Common myeloid progenitor, CD34-positive (primary cell): ENCODE data around the gene NRDC.

Experiments
- CTCF ChIA-PET: fragments of 350-600 bp; sonication (Branson Sonifier 250); formaldehyde crosslinking; loops from one replicate; lab custom pipeline; 2021; ENCODE audit warnings: antibody characterized with exemption; lab: Charles Lee
- POLR2A ChIA-PET: fragments of 350-600 bp; sonication (Branson Sonifier 250); formaldehyde crosslinking; loops from one replicate; lab custom pipeline; 2021; ENCODE audit warnings: antibody characterized with exemption; lab: Charles Lee
- DNase-seq, 3 donors: peaks; one replicate each; pipeline versions ENCODE4 v3.0.0 to v3.0.0-alpha.2; 2013
- H3K27ac ChIP-seq, 2 experiments: 1 replicate in 1 of 2; 2 replicates in 1 of 2; pipeline ENCODE4 v1.7.0; 2013; ENCODE audit warnings: inconsistent platforms in 2 of 2, low read length in 2 of 2, mild to moderate bottlenecking in 2 of 2, low read depth in 1 of 2, moderate library complexity in 1 of 2; ENCODE audit not compliant: severe bottlenecking in 2 of 2, insufficient read depth in 1 of 2, poor library complexity in 1 of 2
- H3K27me3 ChIP-seq, 5 experiments: replicated peaks in 2 of 5; 1 replicate in 3 of 5; 2 replicates in 2 of 5; pipeline versions ENCODE4 v1.6.1 to v1.7.0; 2013; ENCODE audit warnings: low read length in 4 of 5, mild to moderate bottlenecking in 2 of 5, moderate library complexity in 2 of 5, inconsistent platforms in 1 of 5; ENCODE audit not compliant: insufficient read depth in 5 of 5, control insufficient read depth in 4 of 5
- H3K36me3 ChIP-seq, 4 experiments: 1 replicate in 2 of 4; 2 replicates in 2 of 4; pipeline versions ENCODE4 v1.6.1 to v1.7.0; 2013; ENCODE audit warnings: low read length in 3 of 4, control low read depth in 1 of 4, mild to moderate bottlenecking in 1 of 4; ENCODE audit not compliant: control insufficient read depth in 4 of 4, insufficient read depth in 4 of 4
- H3K4me1 ChIP-seq, 4 experiments: 1 replicate in 3 of 4; 2 replicates in 1 of 4; pipeline versions ENCODE4 v1.6.1 to v1.7.1; 2013; ENCODE audit warnings: low read length in 3 of 4, mild to moderate bottlenecking in 3 of 4, control low read depth in 1 of 4, inconsistent platforms in 1 of 4, moderate library complexity in 1 of 4; ENCODE audit not compliant: control insufficient read depth in 4 of 4, insufficient read depth in 4 of 4; ENCODE audit errors: control extremely low read depth in 1 of 4
- H3K4me3 ChIP-seq, 7 experiments: 1 replicate in 4 of 7; 2 replicates in 3 of 7; pipeline versions ENCODE4 v1.5.1 to v1.7.0; 2013; ENCODE audit warnings: mild to moderate bottlenecking in 7 of 7, low read length in 6 of 7, moderate library complexity in 6 of 7, inconsistent platforms in 2 of 7, low read depth in 2 of 7, control low read depth in 1 of 7; ENCODE audit not compliant: insufficient read depth in 4 of 7, control insufficient read depth in 1 of 7; ENCODE audit errors: extremely low read depth in 1 of 7
- H3K9me3 ChIP-seq, 5 experiments: 1 replicate in 4 of 5; 2 replicates in 1 of 5; pipeline versions ENCODE4 v1.6.1 to v1.7.1; 2013; ENCODE audit warnings: low read length in 4 of 5, mild to moderate bottlenecking in 2 of 5, inconsistent platforms in 1 of 5, low read depth in 1 of 5, moderate library complexity in 1 of 5; ENCODE audit not compliant: control insufficient read depth in 4 of 5, insufficient read depth in 2 of 5; ENCODE audit errors: control extremely low read depth in 1 of 5
- WGBS: methylation state at CpG from one replicate; pipeline ENCODE4 v1.1.5; 2013; ENCODE audit not compliant: insufficient coverage; 5-methylcytosine and 5-hydroxymethylcytosine counted together

The NRDC gene

GRCh38 chr1:51758310-51758709 lies 120.2 kb downstream of the NRDC start:
- Histone ChIP-seq H3K4me1 (peaks cover 0 to 5% (median 2%) of the 10 kb centered on the region in 4 experiments), H3K27ac (no peak overlapping the region), H3K9me3 (no peaks in the 10 kb centered on the region), H3K27me3 (no peaks in the 10 kb centered on the region), H3K36me3 (peaks cover 9 to 25% (median 19%) of the 10 kb centered on the region in 4 experiments), H3K4me3 (no peak overlapping the region)
- POLR2A ChIA-PET = no interaction called here
- WGBS = 100% methylated on average over 3 of the region's 4 CpGs
- CTCF ChIA-PET = interaction anchor here (0.7 to 1.3 kb wide), 4 partner anchors 8 to 130 kb away, joined by 3 to 4 read pairs (median 3); no protein-coding TSS in a partner anchor
- DNase-seq = no peak

DNA sequence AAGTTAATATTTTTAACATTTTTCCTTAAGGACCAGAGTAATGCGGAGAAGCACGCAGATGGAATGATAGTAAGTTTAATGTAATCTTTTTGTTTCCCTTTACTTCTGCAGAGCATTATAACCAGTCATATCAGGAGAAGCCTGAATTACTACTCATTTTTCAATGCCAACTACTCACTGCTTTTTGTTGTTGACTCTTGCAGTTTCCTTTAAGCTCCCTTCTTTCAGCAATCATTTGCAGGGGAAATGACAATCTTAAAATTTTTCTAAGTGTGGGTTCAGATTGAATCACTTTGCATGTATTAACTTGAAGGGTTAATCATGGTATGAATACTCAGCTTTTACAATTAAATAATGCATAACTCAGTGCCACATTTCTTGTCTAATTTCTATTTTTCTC lies 122.2 kb downstream of the NRDC start:
- ChIA-PET CTCF (interaction anchor here (0.7 to 1.3 kb wide), 3 partner anchors 13 to 37 kb away, joined by 3 to 4 read pairs (median 3); no protein-coding TSS in a partner anchor), POLR2A (no interaction called here)
- no peak for DNase-seq
- peaks cover 0 to 4% (median 3%) of the 10 kb centered on the region in 5 experiments for H3K9me3 ChIP-seq
- H3K36me3 ChIP-seq = peaks cover 11 to 31% (median 26%) of the 10 kb centered on the region in 4 experiments
- H3K27me3 ChIP-seq = no peaks in the 10 kb centered on the region
- no peak overlapping the region for H3K27ac ChIP-seq
- H3K4me1 ChIP-seq = peaks cover 0 to 3% (median 0%) of the 10 kb centered on the region in 4 experiments
- WGBS = no CpG with 5 or more reads among the region's 2 CpGs
- H3K4me3 ChIP-seq = no peak overlapping the region

- WGBS = 100% methylated on average over 5 of the region's 7 CpGs
- Histone ChIP-seq H3K9me3 (peaks cover 0 to 4% (median 3%) of the 10 kb centered on the region in 5 experiments), H3K4me3 (no peak overlapping the region), H3K27me3 (no peaks in the 10 kb centered on the region), H3K36me3 (peaks cover 11 to 34% (median 26%) of the 10 kb centered on the region in 4 experiments), H3K27ac (no peak overlapping the region), H3K4me1 (no peaks in the 10 kb centered on the region)
- CTCF ChIA-PET = interaction anchor here (0.7 to 1.3 kb wide), 2 partner anchors 15 to 36 kb away, joined by 3 to 4 read pairs; no protein-coding TSS in a partner anchor
- POLR2A ChIA-PET = no interaction called here
- DNase-seq = no peak
Measured at GRCh38 chr1:51755437-51755836, 123.1 kb downstream of the NRDC start.

GRCh38 chr1:51754666-51755065 lies 123.9 kb downstream of the NRDC start:
- peaks cover 0 to 4% (median 3%) of the 10 kb centered on the region in 5 experiments for H3K9me3 ChIP-seq
- no peak for DNase-seq
- H3K36me3 ChIP-seq = peaks cover 9 to 32% (median 25%) of the 10 kb centered on the region in 4 experiments
- ChIA-PET CTCF (interaction anchor here (2.2 kb wide), 1 partner anchor 15 kb away, joined by 6 read pairs; no protein-coding TSS in a partner anchor), POLR2A (no interaction called here)
- no peaks in the 10 kb centered on the region for H3K27me3 ChIP-seq
- peaks cover 0 to 5% (median 2%) of the 10 kb centered on the region in 4 experiments for H3K4me1 ChIP-seq
- no peak overlapping the region for H3K27ac ChIP-seq
- no peak overlapping the region for H3K4me3 ChIP-seq
- WGBS = 100% methylated on average over 3 of the region's 3 CpGs

DNA sequence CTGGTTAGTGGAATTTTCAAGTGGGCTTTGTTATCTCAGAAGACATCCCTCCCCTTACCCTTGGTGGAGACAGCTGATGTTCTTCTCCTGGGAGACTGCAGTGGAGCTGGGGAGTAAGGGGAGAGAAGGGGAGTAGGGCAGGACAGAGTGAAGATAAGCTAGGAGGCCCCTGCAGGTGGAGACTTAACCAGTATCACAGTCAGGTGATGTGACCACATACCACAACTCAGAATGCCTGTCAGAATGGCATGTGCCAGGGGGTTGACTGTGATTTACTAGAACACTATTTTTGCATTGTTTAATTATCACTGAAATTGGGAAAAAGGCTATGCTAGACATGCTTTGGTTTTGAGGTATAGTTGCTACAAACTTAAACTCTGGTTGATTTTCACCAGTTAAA lies 124.6 kb downstream of the NRDC start:
- CTCF ChIA-PET = interaction anchor here (2.2 kb wide), 1 partner anchor 15 kb away, joined by 6 read pairs; no protein-coding TSS in a partner anchor
- Histone ChIP-seq H3K4me1 (peaks cover 0 to 5% (median 2%) of the 10 kb centered on the region in 4 experiments), H3K9me3 (peaks cover 0 to 4% (median 3%) of the 10 kb centered on the region in 5 experiments), H3K27me3 (no peaks in the 10 kb centered on the region), H3K36me3 (peaks cover 9 to 35% (median 29%) of the 10 kb centered on the region in 4 experiments), H3K4me3 (no peak overlapping the region), H3K27ac (no peak overlapping the region)
- POLR2A ChIA-PET = no interaction called here
- no peak for DNase-seq

- ChIA-PET POLR2A (no interaction called here), CTCF (interaction anchor here (0.6 to 2.2 kb wide), 4 partner anchors 14 to 128 kb away, joined by 3 to 6 read pairs (median 4); no protein-coding TSS in a partner anchor)
- peaks cover 0 to 5% (median 2%) of the 10 kb centered on the region in 4 experiments for H3K4me1 ChIP-seq
- 90% methylated on average over 9 of the region's 11 CpGs for WGBS
- peaks cover 6 to 35% (median 28%) of the 10 kb centered on the region in 4 experiments for H3K36me3 ChIP-seq
- H3K27ac ChIP-seq = no peak overlapping the region
- no peaks in the 10 kb centered on the region for H3K27me3 ChIP-seq
- peaks cover 0 to 4% (median 3%) of the 10 kb centered on the region in 5 experiments for H3K9me3 ChIP-seq
- H3K4me3 ChIP-seq = no peak overlapping the region
- DNase-seq = no peak
Measured at GRCh38 chr1:51752073-51752948, 126.2 kb downstream of the NRDC start.
